NCI-H128 (cell line): Measurements from ENCODE around the gene OR5M3.

Experiments
- DNase-seq: peaks from one replicate; lab custom pipeline; 2025; ENCODE audit not compliant: unreplicated experiment; lab: John Stamatoyannopoulos, UW

OR5M3 gene

GRCh38 chr11:56473252-56473651, at the start of gene OR5M3:
TSS of gene OR5M3 (minus strand) at chr11:56473352. CDS start at chr11:56470497, 2,855 bp downstream.
- no peak for DNase-seq

DNA sequence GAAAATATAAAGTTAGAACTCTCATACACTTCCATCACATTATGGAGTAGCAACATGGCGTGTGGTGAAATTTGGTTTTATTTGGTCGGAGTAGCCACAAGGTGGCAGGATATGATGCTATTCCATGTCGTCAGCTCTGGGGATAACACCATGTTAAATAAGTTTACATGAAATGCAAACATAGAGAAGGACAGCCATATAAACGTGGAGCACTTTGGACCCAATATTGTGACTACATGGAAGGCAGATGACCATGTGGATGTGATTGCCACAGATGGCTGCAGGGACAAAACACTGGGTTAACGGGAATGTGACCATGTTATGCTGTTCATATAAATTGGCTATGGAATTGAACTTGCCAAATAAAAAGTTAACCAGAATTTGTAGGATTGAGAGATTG, 48.9 kb upstream of the OR5M3 start:
- DNase-seq = no peak

- DNase-seq = no peak
Measured at GRCh38 chr11:56513280-56513679, 40.1 kb upstream of the OR5M3 start.

DNA sequence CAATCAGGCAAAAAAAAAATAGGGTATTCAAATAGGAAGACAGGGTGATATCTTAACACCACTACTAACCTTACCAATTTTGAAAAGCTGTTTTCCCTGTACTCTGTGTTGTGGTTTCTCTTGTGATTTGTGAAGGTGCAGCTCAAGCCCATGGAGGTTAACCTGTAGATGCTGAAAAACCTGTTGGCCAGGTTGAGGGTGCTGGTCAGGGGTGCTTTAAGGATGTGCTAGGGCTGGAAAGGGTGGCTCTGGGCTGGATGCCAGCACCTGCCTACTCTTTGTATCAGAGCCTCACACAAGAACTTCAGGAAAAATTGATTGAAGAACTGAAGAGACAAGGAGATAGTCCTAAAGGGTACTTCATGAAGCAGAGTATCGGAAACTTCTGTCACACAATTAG, 36.3 kb upstream of the OR5M3 start:
- no peak for DNase-seq

DNA sequence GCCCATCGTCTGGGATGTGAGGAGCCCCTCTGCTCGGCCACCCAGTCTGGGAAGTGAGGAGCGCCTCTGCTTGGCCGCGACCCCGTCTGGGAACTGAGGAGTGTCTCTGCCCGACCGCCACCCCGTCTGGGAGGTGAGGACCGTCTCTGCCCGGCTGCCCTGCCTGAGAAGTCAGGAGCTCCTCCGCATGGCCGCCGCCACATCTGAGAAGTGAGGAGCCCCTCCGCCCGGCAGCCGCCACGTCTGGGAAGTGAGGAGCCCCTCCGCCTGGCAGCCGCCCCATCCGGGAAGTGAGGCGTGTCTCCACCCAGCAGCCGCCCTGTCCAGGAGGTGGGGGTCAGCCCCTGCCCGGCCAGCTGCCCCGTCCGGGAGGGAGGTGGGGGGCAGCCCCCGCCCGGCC, 23.9 kb upstream of the OR5M3 start:
- DNase-seq = no peak

GRCh38 chr11:56495117-56495516, 22.0 kb upstream of the OR5M3 start:
- DNase-seq = no peak

- DNase-seq = no peak
Measured at GRCh38 chr11:56491270-56491669, 18.1 kb upstream of the OR5M3 start, which contains the start of gene OR5M8. TSS of gene OR5M8 (minus strand) at chr11:56491370. CDS start at chr11:56491370, 0 bp downstream.

GRCh38 chr11:56486801-56487200, 13.6 kb upstream of the OR5M3 start:
- DNase-seq = no peak

DNA sequence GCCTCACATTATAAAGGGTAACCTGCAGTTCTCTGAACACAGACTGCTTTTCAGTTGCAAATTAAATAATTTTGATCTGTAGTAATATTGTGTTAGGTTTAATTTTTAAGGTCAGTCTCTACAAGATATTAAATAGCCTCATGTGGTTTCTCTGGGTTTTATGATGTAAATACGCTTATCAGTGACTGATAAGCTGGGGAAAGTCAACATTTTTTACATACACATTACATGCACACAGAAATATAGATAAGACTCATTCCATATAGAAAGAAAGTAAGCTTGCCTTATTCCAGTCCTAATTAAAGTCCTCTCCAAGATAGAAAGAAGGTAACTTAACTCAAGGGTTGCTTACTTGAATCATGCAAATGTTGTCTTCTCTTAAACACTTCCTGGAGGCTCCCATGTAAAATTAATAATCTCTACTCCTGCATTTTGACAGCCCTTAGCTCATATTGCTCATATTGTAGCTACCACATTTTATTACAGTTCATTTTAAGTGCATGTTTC, 1.6 kb upstream of the OR5M3 start:
- no peak for DNase-seq

DNA sequence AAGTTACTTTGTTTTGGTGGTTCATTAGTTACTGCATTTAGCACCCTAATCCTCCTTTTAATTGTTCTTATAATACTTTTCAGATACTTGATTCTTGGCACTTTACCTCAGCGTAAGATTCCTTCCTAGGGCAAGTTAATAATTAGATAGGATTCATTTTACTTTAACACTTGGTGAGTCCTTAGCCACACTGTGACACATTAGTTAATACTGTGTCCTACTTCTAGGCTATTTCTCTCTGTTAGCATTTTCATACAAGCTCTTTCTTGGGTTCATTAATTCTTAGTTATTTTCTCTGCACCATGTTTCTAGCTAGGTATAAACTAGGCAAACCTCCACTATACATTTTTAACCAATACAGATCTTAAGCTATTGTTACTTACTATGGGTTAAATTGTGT, 16.1 kb downstream of the OR5M3 start:
- DNase-seq = no peak

- no peak for DNase-seq
Measured at GRCh38 chr11:56453521-56453920, 19.6 kb downstream of the OR5M3 start.
